Naive thymus-derived CD4-positive, alpha-beta T cell (primary cell): ENCODE measurements around the gene BMP7. TPM values are rescaled to one million over a fixed set of nuclear protein-coding genes. Genes with fewer than 3 reads are reported as not detected.

Experiments used
- ATAC-seq: fragments of 150-1000 bp; cut with Tn5 transposase; 2 replicates; pipeline ENCODE4 v1.10.0; 2021; ENCODE audit warnings: mild to moderate bottlenecking, moderate library complexity
- CTCF ChIA-PET: fragments of 350-600 bp; sonication (Branson Sonifier 250); formaldehyde crosslinking; loops from one replicate; lab custom pipeline; 2021; ENCODE audit warnings: antibody characterized with exemption; lab: Charles Lee
- POLR2A ChIA-PET: fragments of 350-600 bp; sonication (Branson Sonifier 250); formaldehyde crosslinking; loops from one replicate; lab custom pipeline; 2021; ENCODE audit warnings: antibody characterized with exemption, inconsistent platforms; lab: Charles Lee
- DNase-seq, 9 donors: peaks; one replicate each; pipeline versions ENCODE4 v3.0.0 to v3.0.0-alpha.2; 2020 to 2022; ENCODE audit warnings: mixed read lengths in 1 of 9
- H3K27ac ChIP-seq: one replicate; pipeline ENCODE4 v1.7.0; 2013; ENCODE audit warnings: mild to moderate bottlenecking, low read depth, low read length, moderate library complexity
- H3K27me3 ChIP-seq, 2 donors: one replicate each; pipeline ENCODE4 v1.7.0; 2013; ENCODE audit warnings: low read length in 2 of 2, mild to moderate bottlenecking in 2 of 2, moderate library complexity in 2 of 2; ENCODE audit not compliant: control insufficient read depth in 2 of 2, insufficient read depth in 2 of 2
- H3K36me3 ChIP-seq, 3 experiments: 1 replicate in 2 of 3; 2 replicates in 1 of 3; pipeline ENCODE4 v1.7.0; 2013; ENCODE audit warnings: low read length in 3 of 3, mild to moderate bottlenecking in 3 of 3, moderate library complexity in 1 of 3; ENCODE audit not compliant: insufficient read depth in 3 of 3, control insufficient read depth in 2 of 3
- H3K4me1 ChIP-seq, 2 donors: one replicate each; pipeline ENCODE4 v1.7.0; 2013; ENCODE audit warnings: low read length in 2 of 2, mild to moderate bottlenecking in 2 of 2, moderate library complexity in 1 of 2; ENCODE audit not compliant: control insufficient read depth in 2 of 2, insufficient read depth in 2 of 2
- H3K4me3 ChIP-seq: 2 replicates; pipeline ENCODE4 v1.7.0; 2013; ENCODE audit warnings: mild to moderate bottlenecking, low read length
- H3K9me3 ChIP-seq, 3 experiments: 1 replicate in 2 of 3; 2 replicates in 1 of 3; pipeline ENCODE4 v1.7.0; 2013; ENCODE audit warnings: low read length in 3 of 3; ENCODE audit not compliant: control insufficient read depth in 2 of 3
- H3K27ac Mint-ChIP-seq, 9 donors: one replicate each; pipeline ENCODE4 v1.8.0; 2020 to 2022; ENCODE audit warnings: mixed read lengths in 9 of 9, mild to moderate bottlenecking in 8 of 9, moderate library complexity in 5 of 9, inconsistent platforms in 2 of 9
- H3K27me3 Mint-ChIP-seq, 5 donors: one replicate each; pipeline ENCODE4 v1.8.0; 2021 to 2022; ENCODE audit warnings: mixed read lengths in 5 of 5, mild to moderate bottlenecking in 1 of 5
- H3K36me3 Mint-ChIP-seq, 5 donors: one replicate each; pipeline ENCODE4 v1.8.0; 2020 to 2022; ENCODE audit warnings: mixed read lengths in 5 of 5, mild to moderate bottlenecking in 3 of 5, inconsistent platforms in 1 of 5
- H3K4me1 Mint-ChIP-seq, 7 donors: one replicate each; pipeline ENCODE4 v1.8.0; 2020 to 2022; ENCODE audit warnings: mixed read lengths in 7 of 7, mild to moderate bottlenecking in 3 of 7, inconsistent platforms in 1 of 7
- H3K4me3 Mint-ChIP-seq, 10 donors: one replicate each; pipeline ENCODE4 v1.8.0; 2020 to 2022; ENCODE audit warnings: mild to moderate bottlenecking in 10 of 10, mixed read lengths in 10 of 10, moderate library complexity in 6 of 10, inconsistent platforms in 2 of 10
- H3K9me3 Mint-ChIP-seq, 11 donors: one replicate each; pipeline ENCODE4 v1.8.0; 2020 to 2022; ENCODE audit warnings: mixed read lengths in 11 of 11, mild to moderate bottlenecking in 4 of 11, inconsistent platforms in 1 of 11, moderate library complexity in 1 of 11
- intact Hi-C, 2 donors: fragments of 100-400 bp; cut with micrococcal nuclease; formaldehyde crosslinking; loops; one replicate each; pipeline ENCODE4 v1.15.1; 2023
- polyA plus RNA-seq, 2 donors: library from polyadenylated mRNA; unstranded; fragments of 300-500 nt; fragmentation: Illumina TruSeq; gene quantifications; one replicate each; pipeline ENCODE4 v1.2.3, GENCODE V29; 2021
- total RNA-seq, 6 experiments: library from RNA in 5 of 6; stranded (reverse) in 5 of 6; gene quantifications; 1 replicate in 5 of 6; 2 replicates in 1 of 6; pipeline ENCODE4 v1.2.3 and lab custom pipeline; 2021 to 2026

Gene BMP7
- total and polyA plus RNA-seq, 7 experiments from 2014 or later: not detected

- H3K4me3 ChIP-seq: no peak overlapping the region
- H3K9me3 Mint-ChIP-seq: peaks cover 0 to 8% (median 3%) of the 10 kb centered on the region in 11 donors
- H3K4me1 ChIP-seq: no peaks in the 10 kb centered on the region
- peaks cover 0 to 5% (median 0%) of the 10 kb centered on the region in 3 experiments for H3K9me3 ChIP-seq
- ChIA-PET CTCF (no interaction called here), POLR2A (no interaction called here)
- H3K27ac ChIP-seq: no peak overlapping the region
- ATAC-seq (no peak), DNase-seq (no peak)
- intact Hi-C loops: no loop called here
- no peaks in the 10 kb centered on the region for H3K36me3 Mint-ChIP-seq
- no peak overlapping the region for H3K27ac Mint-ChIP-seq
- H3K27me3 Mint-ChIP-seq: peaks cover 8 to 39% (median 19%) of the 10 kb centered on the region in 5 donors
- H3K4me1 Mint-ChIP-seq: peaks cover 0 to 6% (median 0%) of the 10 kb centered on the region in 7 donors
- no peaks in the 10 kb centered on the region for H3K36me3 ChIP-seq
- H3K4me3 Mint-ChIP-seq: no peak overlapping the region
- H3K27me3 ChIP-seq: no peaks in the 10 kb centered on the region
Measured at GRCh38 chr20:57210054-57210910, 56.2 kb downstream of the BMP7 start.

GRCh38 chr20:57209413-57209812 lies 57.0 kb downstream of the BMP7 start:
- Histone ChIP-seq H3K9me3 (peaks cover 0 to 5% (median 0%) of the 10 kb centered on the region in 3 experiments), H3K27me3 (no peaks in the 10 kb centered on the region), H3K4me3 (no peak overlapping the region), H3K4me1 (no peaks in the 10 kb centered on the region), H3K36me3 (no peaks in the 10 kb centered on the region), H3K27ac (no peak overlapping the region)
- Mint-ChIP-seq H3K27me3 (peaks cover 8 to 40% (median 19%) of the 10 kb centered on the region in 5 donors), H3K4me3 (no peak overlapping the region), H3K4me1 (peaks cover 0 to 6% (median 0%) of the 10 kb centered on the region in 7 donors), H3K9me3 (peaks cover 0 to 8% (median 3%) of the 10 kb centered on the region in 11 donors), H3K36me3 (no peaks in the 10 kb centered on the region), H3K27ac (no peak overlapping the region)
- no peak for ATAC-seq
- POLR2A ChIA-PET: no interaction called here
- CTCF ChIA-PET: no interaction called here
- intact Hi-C loops: no loop called here
- no peak for DNase-seq

- Mint-ChIP-seq H3K27me3 (peaks cover 8 to 44% (median 21%) of the 10 kb centered on the region in 5 donors), H3K9me3 (peaks cover 0 to 8% (median 3%) of the 10 kb centered on the region in 11 donors), H3K4me3 (no peak overlapping the region), H3K27ac (no peak overlapping the region), H3K36me3 (no peaks in the 10 kb centered on the region), H3K4me1 (peaks cover 0 to 6% (median 0%) of the 10 kb centered on the region in 7 donors)
- ChIA-PET CTCF (no interaction called here), POLR2A (no interaction called here)
- intact Hi-C loops: no loop called here
- no peak for ATAC-seq
- H3K9me3 ChIP-seq: peaks cover 0 to 5% (median 0%) of the 10 kb centered on the region in 3 experiments
- no peaks in the 10 kb centered on the region for H3K27me3 ChIP-seq
- no peaks in the 10 kb centered on the region for H3K36me3 ChIP-seq
- H3K4me1 ChIP-seq: no peaks in the 10 kb centered on the region
- no peak for DNase-seq
- H3K27ac ChIP-seq: no peak overlapping the region
- no peak overlapping the region for H3K4me3 ChIP-seq
Measured at GRCh38 chr20:57208198-57208597, 58.2 kb downstream of the BMP7 start.

- ChIA-PET POLR2A (no interaction called here), CTCF (no interaction called here)
- no peak overlapping the region for H3K4me3 Mint-ChIP-seq
- peaks cover 0 to 4% (median 0%) of the 10 kb centered on the region in 7 donors for H3K4me1 Mint-ChIP-seq
- H3K4me1 ChIP-seq: no peaks in the 10 kb centered on the region
- ATAC-seq (no peak), DNase-seq (no peak)
- no peaks in the 10 kb centered on the region for H3K36me3 ChIP-seq
- intact Hi-C loops: no loop called here
- no peaks in the 10 kb centered on the region for H3K36me3 Mint-ChIP-seq
- no peak overlapping the region for H3K27ac Mint-ChIP-seq
- peaks cover 5 to 42% (median 20%) of the 10 kb centered on the region in 5 donors for H3K27me3 Mint-ChIP-seq
- H3K9me3 ChIP-seq: peaks cover 0 to 5% (median 0%) of the 10 kb centered on the region in 3 experiments
- no peak overlapping the region for H3K27ac ChIP-seq
- H3K4me3 ChIP-seq: no peak overlapping the region
- peaks cover 0 to 8% (median 3%) of the 10 kb centered on the region in 11 donors for H3K9me3 Mint-ChIP-seq
- no peaks in the 10 kb centered on the region for H3K27me3 ChIP-seq
Measured at GRCh38 chr20:57207251-57207650, 59.2 kb downstream of the BMP7 start.

- Mint-ChIP-seq H3K27me3 (peaks cover 0 to 28% (median 23%) of the 10 kb centered on the region in 5 donors), H3K9me3 (peaks cover 0 to 8% (median 3%) of the 10 kb centered on the region in 11 donors), H3K4me1 (no peaks in the 10 kb centered on the region), H3K36me3 (no peaks in the 10 kb centered on the region), H3K4me3 (no peak overlapping the region), H3K27ac (no peak overlapping the region)
- H3K9me3 ChIP-seq: peaks cover 0 to 5% (median 0%) of the 10 kb centered on the region in 3 experiments
- no peak overlapping the region for H3K27ac ChIP-seq
- H3K27me3 ChIP-seq: no peaks in the 10 kb centered on the region
- ATAC-seq (no peak), DNase-seq (no peak)
- ChIA-PET CTCF (no interaction called here), POLR2A (no interaction called here)
- H3K36me3 ChIP-seq: no peaks in the 10 kb centered on the region
- H3K4me3 ChIP-seq: no peak overlapping the region
- intact Hi-C loops: no loop called here
- H3K4me1 ChIP-seq: no peaks in the 10 kb centered on the region
Measured at GRCh38 chr20:57205606-57206219, 60.7 kb downstream of the BMP7 start.

- Mint-ChIP-seq H3K4me1 (no peaks in the 10 kb centered on the region), H3K9me3 (peaks cover 0 to 8% (median 3%) of the 10 kb centered on the region in 11 donors), H3K4me3 (no peak overlapping the region), H3K27me3 (peaks cover 0 to 25% (median 21%) of the 10 kb centered on the region in 5 donors), H3K27ac (peak overlapping the region in 1 of 9 donors; percentile 3), H3K36me3 (no peaks in the 10 kb centered on the region)
- DNase-seq (no peak), ATAC-seq (no peak)
- intact Hi-C loops: no loop called here
- Histone ChIP-seq H3K27me3 (no peaks in the 10 kb centered on the region), H3K36me3 (no peaks in the 10 kb centered on the region), H3K4me1 (no peaks in the 10 kb centered on the region), H3K9me3 (peaks cover 0 to 5% (median 0%) of the 10 kb centered on the region in 3 experiments), H3K4me3 (no peak overlapping the region), H3K27ac (no peak overlapping the region)
- ChIA-PET CTCF (no interaction called here), POLR2A (no interaction called here)
Measured at GRCh38 chr20:57203986-57204385, 62.5 kb downstream of the BMP7 start.
